AG04450 (cell line): ENCODE results near the gene NKAIN2. TPM values are rescaled to one million over a fixed set of nuclear protein-coding genes. Genes with fewer than 3 reads are reported as not detected.

Experiments used
- CTCF ChIA-PET: fragments of 300-600, 350-600 bp; formaldehyde crosslinking; extraction: SDS; loops from one replicate; lab custom pipeline; 2022; ENCODE audit warnings: antibody characterized with exemption, inconsistent platforms; lab: Charles Lee
- POLR2A ChIA-PET: fragments of 350-600 bp; formaldehyde crosslinking; extraction: SDS; loops from one replicate; lab custom pipeline; 2021; ENCODE audit warnings: antibody characterized with exemption, inconsistent platforms; lab: Yijun Ruan, JAX
- DNase-seq: peaks from one replicate; pipeline ENCODE4 v3.0.0-alpha.2; 2011; ENCODE audit warnings: low read depth, low spot score
- H3K27ac ChIP-seq: one replicate; pipeline ENCODE4 v1.5.1; 2012; ENCODE audit warnings: low read depth, low read length, control low read depth
- H3K27me3 ChIP-seq: one replicate; pipeline ENCODE4 v1.6.0; 2012; ENCODE audit warnings: low read length; ENCODE audit not compliant: control insufficient read depth, insufficient read depth
- H3K4me3 ChIP-seq: 2 replicates; pipeline ENCODE4 v1.5.1; 2011; ENCODE audit warnings: mild to moderate bottlenecking, low read depth, low read length, control low read depth
- H3K9me3 ChIP-seq: 2 replicates; pipeline ENCODE4 v1.5.1; 2012; ENCODE audit warnings: low read length; ENCODE audit not compliant: control insufficient read depth, insufficient read depth
- CTCF ChIP-seq: IDR thresholded peaks from 2 replicates; pipeline ENCODE4 v1.5.1; 2011; ENCODE audit warnings: low read depth, low read length, control low read depth, inconsistent platforms
- polyA plus RNA-seq: library from polyadenylated mRNA; depleted of rRNA; stranded (reverse); fragments of >200 nt; gene quantifications from 2 replicates; pipeline ENCODE4 v1.2.3, GENCODE V29; 2011

Gene NKAIN2
- polyA plus RNA-seq, 1 experiment = not detected

GRCh38 chr6:123879749-123880148, 76.1 kb downstream of the NKAIN2 start:
- Histone ChIP-seq H3K27ac (no peak overlapping the region), H3K4me3 (no peak overlapping the region), H3K27me3 (no peaks in the 10 kb centered on the region), H3K9me3 (no peaks in the 10 kb centered on the region)
- CTCF ChIA-PET = no interaction called here
- no peak for TF ChIP-seq CTCF
- POLR2A ChIA-PET = no interaction called here
- no peak for DNase-seq

GRCh38 chr6:123888771-123889513, 85.3 kb downstream of the NKAIN2 start:
- no peak for DNase-seq
- H3K9me3 ChIP-seq = no peaks in the 10 kb centered on the region
- TF ChIP-seq CTCF = no peak
- H3K27me3 ChIP-seq = no peaks in the 10 kb centered on the region
- no peak overlapping the region for H3K4me3 ChIP-seq
- ChIA-PET CTCF (no interaction called here), POLR2A (no interaction called here)
- no peak overlapping the region for H3K27ac ChIP-seq

- TF ChIP-seq CTCF = no peak
- no peak for DNase-seq
- POLR2A ChIA-PET = no interaction called here
- no peaks in the 10 kb centered on the region for H3K9me3 ChIP-seq
- no peak overlapping the region for H3K27ac ChIP-seq
- CTCF ChIA-PET = no interaction called here
- H3K27me3 ChIP-seq = no peaks in the 10 kb centered on the region
- H3K4me3 ChIP-seq = no peak overlapping the region
These were observed 91.7 kb downstream of the NKAIN2 start for GRCh38 chr6:123895346-123895745.

- POLR2A ChIA-PET = no interaction called here
- no peak for DNase-seq
- CTCF ChIA-PET = no interaction called here
- no peak overlapping the region for H3K27ac ChIP-seq
- H3K27me3 ChIP-seq = no peaks in the 10 kb centered on the region
- H3K4me3 ChIP-seq = no peak overlapping the region
- no peak for TF ChIP-seq CTCF
- H3K9me3 ChIP-seq = no peaks in the 10 kb centered on the region
These were observed 92.1 kb downstream of the NKAIN2 start for GRCh38 chr6:123895806-123896205.

GRCh38 chr6:123896869-123897268, 93.2 kb downstream of the NKAIN2 start:
- ChIA-PET CTCF (no interaction called here), POLR2A (no interaction called here)
- DNase-seq = no peak
- no peaks in the 10 kb centered on the region for H3K27me3 ChIP-seq
- TF ChIP-seq CTCF = no peak
- no peak overlapping the region for H3K4me3 ChIP-seq
- no peaks in the 10 kb centered on the region for H3K9me3 ChIP-seq
- H3K27ac ChIP-seq = no peak overlapping the region
